K562 (cell line): ENCODE measurements around the gene TMEM222. TPM values are rescaled to one million over a fixed set of nuclear protein-coding genes. Genes with fewer than 3 reads are reported as not detected.

Experiments used
- ATAC-seq: fragments of 200-7000 bp; cut with Tn5 transposase; 3 replicates; pipeline ENCODE4 v1.9.1; 2020; ENCODE audit warnings: moderate library complexity
- BruUV-seq: library from RNA; stranded (reverse); fragments of 400-500 nt; replicated peaks from 2 replicates; lab custom pipeline; 2021; lab: Mats Ljungman, UMichigan
- CTCF ChIA-PET: fragments of 300-600 bp; formaldehyde crosslinking; extraction: SDS; loops from one replicate; lab custom pipeline; 2021; ENCODE audit warnings: low intra/inter-chr PET ratio; lab: Yijun Ruan, JAX
- POLR2A ChIA-PET: fragments of 300-600, 350-650 bp; sonication (Branson Sonifier 250); formaldehyde crosslinking; extraction: SDS; loops from one replicate; lab custom pipeline; 2021; ENCODE audit warnings: antibody characterized with exemption, inconsistent platforms; lab: Yijun Ruan, JAX
- DNase-seq, 4 experiments: peaks; one replicate each; pipeline versions ENCODE4 v3.0.0 to v3.0.0-alpha.2; 2011 to 2018; ENCODE audit warnings: low spot score in 3 of 4, mixed read lengths in 3 of 4; ENCODE audit errors: extremely low read depth in 1 of 4
- FAIRE-seq: peaks from 2 replicates; lab custom pipeline; 2011; peaks lifted over from hg19 to GRCh38; lab: Jason Lieb, UNC
- H2AFZ ChIP-seq: 2 replicates; pipeline ENCODE4 v1.6.0; 2011; ENCODE audit warnings: low read depth, low read length, control low read depth, inconsistent platforms
- H3K27ac ChIP-seq: fragments of 200-600 bp; 3 replicates; pipeline ENCODE4 v1.8.0; 2011; ENCODE audit warnings: low read depth, mild to moderate bottlenecking, control low read depth, inconsistent platforms, low read length, moderate library complexity, mixed read lengths; ENCODE audit errors: extremely low read depth
- H3K27me3 ChIP-seq, 2 experiments: fragments of 300-600 bp in 1 of 2; 2 replicates in 1 of 2; 3 replicates in 1 of 2; pipeline versions ENCODE4 v1.6.0 to v1.8.0; 2011; ENCODE audit warnings: inconsistent platforms in 2 of 2, low read length in 2 of 2, mild to moderate bottlenecking in 1 of 2, mixed read lengths in 1 of 2, moderate library complexity in 1 of 2; ENCODE audit not compliant: control insufficient read depth in 2 of 2, insufficient read depth in 2 of 2
- H3K36me3 ChIP-seq: fragments of 300-600 bp; 3 replicates; pipeline ENCODE4 v1.8.0; 2011; ENCODE audit warnings: mild to moderate bottlenecking, low read length, inconsistent platforms; ENCODE audit not compliant: control insufficient read depth, insufficient read depth
- H3K4me1 ChIP-seq, 2 experiments: fragments of 200-600 bp in 1 of 2; replicated peaks in 1 of 2; 2 replicates in 1 of 2; 3 replicates in 1 of 2; pipeline versions ENCODE4 v1.5.1 to v1.8.0; 2011; ENCODE audit warnings: inconsistent platforms in 2 of 2, low read length in 2 of 2, mild to moderate bottlenecking in 1 of 2, mixed read lengths in 1 of 2, moderate library complexity in 1 of 2; ENCODE audit not compliant: control insufficient read depth in 2 of 2, insufficient read depth in 2 of 2
- H3K4me2 ChIP-seq: 2 replicates; pipeline ENCODE4 v1.6.1; 2011; ENCODE audit warnings: low read length, control low read depth, inconsistent platforms, mixed read lengths; ENCODE audit not compliant: insufficient read depth
- H3K4me3 ChIP-seq: fragments of 200-600 bp; sonication (generic), shearing (Covaris generic); 2 replicates; pipeline ENCODE4 v1.5.1; 2016; ENCODE audit warnings: control low read depth, inconsistent platforms
- H3K79me2 ChIP-seq: fragments of 200-600 bp; 3 replicates; pipeline ENCODE4 v1.8.0; 2011; ENCODE audit warnings: low read length, inconsistent platforms; ENCODE audit not compliant: control insufficient read depth, insufficient read depth
- H3K9ac ChIP-seq, 2 experiments: 2 replicates each; pipeline versions ENCODE4 v1.6.0 to v1.6.1; 2011; ENCODE audit warnings: low read depth in 2 of 2, low read length in 2 of 2, control low read depth in 1 of 2, inconsistent platforms in 1 of 2, mild to moderate bottlenecking in 1 of 2, mixed read lengths in 1 of 2; ENCODE audit not compliant: insufficient read depth in 1 of 2
- H3K9me1 ChIP-seq: one replicate; pipeline ENCODE4 v1.6.0; 2011; ENCODE audit warnings: inconsistent platforms, mild to moderate bottlenecking, low read length, moderate library complexity; ENCODE audit not compliant: control insufficient read depth, insufficient read depth
- H3K9me3 ChIP-seq: replicated peaks from 2 replicates; pipeline ENCODE4 v1.5.1; 2011; ENCODE audit warnings: low read depth, low read length, inconsistent platforms; ENCODE audit not compliant: control insufficient read depth, insufficient read depth
- H4K20me1 ChIP-seq: replicated peaks from 2 replicates; pipeline ENCODE4 v1.6.1; 2011; ENCODE audit warnings: low read length, inconsistent platforms, mixed read lengths; ENCODE audit not compliant: control insufficient read depth, insufficient read depth
- ATF2 ChIP-seq: sonication (generic); formaldehyde crosslinking; IDR thresholded peaks from 2 replicates; pipeline ENCODE4 v1.8.1; 2022; ENCODE audit warnings: missing genetic modification reagents
- CBX1 ChIP-seq: sonication (generic); IDR thresholded peaks from 2 replicates; pipeline ENCODE4 v1.6.1; 2016; ENCODE audit warnings: antibody characterized with exemption, low read depth, mild to moderate bottlenecking
- E2F1 ChIP-seq: sonication (generic); formaldehyde crosslinking; IDR thresholded peaks from 2 replicates; pipeline ENCODE4 v1.8.1; 2023; ENCODE audit warnings: mild to moderate bottlenecking, missing genetic modification reagents, moderate library complexity
- FOXA1 ChIP-seq: fragments of 450-650 bp; IDR thresholded peaks from 2 replicates; pipeline ENCODE4 v1.6.1; 2016; ENCODE audit warnings: mild to moderate bottlenecking, borderline replicate concordance
- NCOR1 ChIP-seq: fragments of 450-650 bp; IDR thresholded peaks from 2 replicates; pipeline ENCODE4 v1.6.1; 2016; ENCODE audit warnings: mild to moderate bottlenecking, moderate library complexity
- RBM25 ChIP-seq: fragments of 200-400 bp; formaldehyde crosslinking; IDR thresholded peaks from 2 replicates; pipeline ENCODE4 v1.6.1; 2018; ENCODE audit warnings: low read length, low read depth, moderate library complexity; ENCODE audit not compliant: severe bottlenecking
- SIN3A ChIP-seq, 2 experiments: fragments of 150-350 bp in 1 of 2; IDR thresholded peaks; 2 replicates each; pipeline ENCODE4 v1.6.1; 2011 to 2016; ENCODE audit warnings: borderline replicate concordance in 2 of 2, low read depth in 2 of 2, low read length in 2 of 2, mild to moderate bottlenecking in 2 of 2, moderate library complexity in 2 of 2; ENCODE audit not compliant: control insufficient read depth in 1 of 2
- SRF ChIP-seq, 2 experiments: fragments of 250-450, 450-650 bp in 1 of 2; sonication (Bioruptor Pico) in 1 of 2; sonication (generic) in 1 of 2; formaldehyde crosslinking; IDR thresholded peaks; 2 replicates each; pipeline versions ENCODE4 v1.5.0 to v1.5.1; 2020 to 2022; ENCODE audit warnings: mild to moderate bottlenecking in 1 of 2, missing genetic modification reagents in 1 of 2
- TARDBP ChIP-seq: fragments of 450-650 bp; IDR thresholded peaks from 2 replicates; pipeline ENCODE4 v1.6.1; 2016
- ZBTB5 ChIP-seq: fragments of 450-650 bp; IDR thresholded peaks from 2 replicates; pipeline ENCODE4 v1.6.1; 2017; ENCODE audit warnings: antibody characterized with exemption
- ZNF121 ChIP-seq: sonication (generic); formaldehyde crosslinking; conservative IDR thresholded peaks from 2 replicates; pipeline ENCODE4 v1.8.0; 2022; ENCODE audit warnings: missing genetic modification reagents
- ZNF23 ChIP-seq: fragments of 250-450 bp; sonication (Bioruptor Pico); IDR thresholded peaks from 2 replicates; pipeline ENCODE4 v1.4.0; 2020; ENCODE audit warnings: mild to moderate bottlenecking
- ZNF274 ChIP-seq: IDR thresholded peaks from 2 replicates; pipeline ENCODE4 v1.6.1; 2011; ENCODE audit warnings: low read depth, mild to moderate bottlenecking, low read length, moderate library complexity, borderline replicate concordance
- WGBS: fragments of 100-300 bp; shearing (Covaris generic); methylation state at CpG from one replicate; pipeline ENCODE4 v1.1.6; 2016; ENCODE audit warnings: low coverage, mixed read lengths; ENCODE audit not compliant: insufficient coverage; ENCODE audit errors: missing lambda C conversion rate; 5-methylcytosine and 5-hydroxymethylcytosine counted together
- in situ Hi-C: fragments of 300-500 bp; cut with MboI; formaldehyde crosslinking; loops from 4 replicates; pipeline ENCODE4 v1.15.0; 2018; ENCODE audit warnings: inconsistent platforms, mixed read lengths
- intact Hi-C: fragments of 100-400 bp; cut with micrococcal nuclease; formaldehyde crosslinking; loops from 2 replicates; pipeline ENCODE4 v1.14.2; 2022
- polyA plus RNA-seq, 8 experiments: library from polyadenylated mRNA; depleted of rRNA in 4 of 8; stranded (reverse) in 5 of 8; unstranded in 3 of 8; fragments of >200 nt; fragmentation: Nextera tagmentation in 2 of 8; fragmentation: Illumina TruSeq in 1 of 8; extraction: Ambion mirVana in 2 of 8; extraction: Trizol in 1 of 8; gene quantifications; 2 replicates each; pipeline versions ENCODE4 v1.2.1 to v1.2.3, GENCODE V29; 2011 to 2014; ENCODE audit warnings: inconsistent platforms in 1 of 8, missing spikeins in 1 of 8
- total RNA-seq, 7 experiments: library from RNA; depleted of rRNA in 6 of 7; stranded (reverse); fragments of >200 nt in 6 of 7; fragmentation: Illumina TruSeq in 2 of 7; extraction: Trizol in 2 of 7; gene quantifications; 2 replicates each; pipeline versions ENCODE4 v1.2.1 to v1.2.3, GENCODE V29; 2011 to 2021; ENCODE audit warnings: low replicate concordance in 1 of 7

TMEM222 gene
- total and polyA plus RNA-seq, 9 of the 15 experiments (the other 6 are each of a cell fraction or from before 2014, with no cell fraction given) = 6.9 to 48.0 (median 32.8) TPM

GRCh38 chr1:27346357-27346756 is 24.4 kb downstream of the TMEM222 start:
- Histone ChIP-seq H3K9me1 (no peaks in the 10 kb centered on the region), H3K4me1 (peaks cover 35 to 63% of the 10 kb centered on the region in 2 experiments), H3K4me2 (no peak overlapping the region), H3K9ac (no peak overlapping the region), H3K27ac (no peak overlapping the region), H4K20me1 (no peaks in the 10 kb centered on the region), H3K79me2 (no peaks in the 10 kb centered on the region; the same call in 2 of the 3 replicates), H3K9me3 (no peaks in the 10 kb centered on the region), H3K27me3 (no peaks in the 10 kb centered on the region), H2AFZ (no peak overlapping the region), H3K4me3 (no peak overlapping the region), H3K36me3 (no peaks in the 10 kb centered on the region)
- intact Hi-C loops = no loop called here
- ChIA-PET POLR2A (interaction anchor here (0.6 to 1.0 kb wide), 2 partner anchors 9 to 14 kb away, joined by 3 to 4 read pairs; no protein-coding TSS in a partner anchor), CTCF (no interaction called here)
- 74% methylated on average over 8 of the region's 8 CpGs for WGBS
- no peak for DNase-seq
- no peak for ATAC-seq
- in situ Hi-C loops = no loop called here
- no peak for FAIRE-seq
- BruUV-seq = no TSS peak
- TF ChIP-seq SIN3A (IDR thresholded peaks at IDR 0.05; ENCODE audit: borderline replicate concordance in 2 of 2, control insufficient read depth in 1 of 2, low read depth in 2 of 2, low read length in 2 of 2) (no peak), ZNF23 (CRISPR knock-in tag) (no peak), ZNF121 (CRISPR knock-in tag) (peak; percentile 96), RBM25 (peak; percentile 57), E2F1 (CRISPR knock-in tag) (no peak), ZBTB5 (no peak), ZNF274 (no peak), ATF2 (CRISPR knock-in tag) (no peak), TARDBP (no peak), CBX1 (no peak), NCOR1 (no peak), SRF (CRISPR knock-in tag; IDR thresholded peaks at IDR 0.05) (no peak), FOXA1 (no peak)
